B cell (primary cell): ENCODE results near the gene ADAMTS14.

Source experiments
- EZH2 ChIP-seq: IDR thresholded peaks from 2 replicates; pipeline ENCODE4 v1.6.1; 2012; ENCODE audit warnings: borderline replicate concordance, low read depth, mild to moderate bottlenecking, moderate library complexity, low read length; ENCODE audit not compliant: insufficient read depth, poor library complexity, severe bottlenecking
- TF ChIP-seq, protein P1 (sequence below): fragments of 200-600 bp; IDR thresholded peaks from one replicate; pipeline ENCODE4 v1.8.0; 2022; ENCODE audit warnings: antibody characterized with exemption, mild to moderate bottlenecking

DNA sequence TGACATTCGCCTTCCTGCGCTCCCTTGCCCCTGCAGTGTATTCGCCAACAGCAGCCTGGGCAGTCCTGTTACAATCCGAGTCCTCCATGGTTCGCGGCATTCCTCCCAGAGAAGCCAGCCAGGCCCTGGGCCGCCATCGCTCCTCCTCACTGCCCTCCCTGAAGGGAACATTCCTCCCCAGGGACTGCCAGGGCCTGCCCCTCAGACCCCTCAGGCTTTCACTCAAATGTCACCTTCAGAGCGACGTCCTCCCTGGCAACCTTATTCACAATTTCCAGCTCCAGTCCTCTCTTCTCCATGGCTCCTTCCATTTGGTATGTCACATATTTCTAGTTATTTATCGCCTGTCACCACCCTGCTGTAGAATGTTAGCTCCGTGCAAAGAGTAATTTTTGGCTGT, 17.4 kb downstream of the ADAMTS14 start:
- TF ChIP-seq, protein P1, sequence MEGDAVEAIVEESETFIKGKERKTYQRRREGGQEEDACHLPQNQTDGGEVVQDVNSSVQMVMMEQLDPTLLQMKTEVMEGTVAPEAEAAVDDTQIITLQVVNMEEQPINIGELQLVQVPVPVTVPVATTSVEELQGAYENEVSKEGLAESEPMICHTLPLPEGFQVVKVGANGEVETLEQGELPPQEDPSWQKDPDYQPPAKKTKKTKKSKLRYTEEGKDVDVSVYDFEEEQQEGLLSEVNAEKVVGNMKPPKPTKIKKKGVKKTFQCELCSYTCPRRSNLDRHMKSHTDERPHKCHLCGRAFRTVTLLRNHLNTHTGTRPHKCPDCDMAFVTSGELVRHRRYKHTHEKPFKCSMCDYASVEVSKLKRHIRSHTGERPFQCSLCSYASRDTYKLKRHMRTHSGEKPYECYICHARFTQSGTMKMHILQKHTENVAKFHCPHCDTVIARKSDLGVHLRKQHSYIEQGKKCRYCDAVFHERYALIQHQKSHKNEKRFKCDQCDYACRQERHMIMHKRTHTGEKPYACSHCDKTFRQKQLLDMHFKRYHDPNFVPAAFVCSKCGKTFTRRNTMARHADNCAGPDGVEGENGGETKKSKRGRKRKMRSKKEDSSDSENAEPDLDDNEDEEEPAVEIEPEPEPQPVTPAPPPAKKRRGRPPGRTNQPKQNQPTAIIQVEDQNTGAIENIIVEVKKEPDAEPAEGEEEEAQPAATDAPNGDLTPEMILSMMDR = no peak
- TF ChIP-seq EZH2 = no peak
